RCC 7860 (cell line): ENCODE data around the gene KLHL29.

Source experiments
- DNase-seq: peaks from one replicate; pipeline ENCODE4 v3.0.0-alpha.2; 2015; ENCODE audit warnings: low spot score
- FAIRE-seq: peaks from 2 replicates; lab custom pipeline; 2012; peaks lifted over from hg19 to GRCh38; lab: Jason Lieb, UNC

KLHL29 gene

GRCh38 chr2:23664066-23664788 lies 279.2 kb downstream of the KLHL29 start:
- no peak for DNase-seq
- FAIRE-seq = no peak

GRCh38 chr2:23666241-23666979 lies 281.4 kb downstream of the KLHL29 start:
- no peak for FAIRE-seq

GRCh38 chr2:23666980-23667357 lies 282.0 kb downstream of the KLHL29 start:
- no peak for FAIRE-seq
- no peak for DNase-seq

More at GRCh38 chr2:23666241-23666979, 281.4 kb downstream of the KLHL29 start:
- DNase-seq = no peak

GRCh38 chr2:23668756-23669304 lies 283.9 kb downstream of the KLHL29 start:
- FAIRE-seq = no peak

GRCh38 chr2:23669413-23670244 lies 284.6 kb downstream of the KLHL29 start:
- FAIRE-seq = no peak

More at GRCh38 chr2:23668756-23669304, 283.9 kb downstream of the KLHL29 start:
- no peak for DNase-seq

GRCh38 chr2:23670245-23670592 lies 285.2 kb downstream of the KLHL29 start:
- FAIRE-seq (no peak), DNase-seq (no peak)

More at GRCh38 chr2:23669413-23670244, 284.6 kb downstream of the KLHL29 start:
- no peak for DNase-seq

GRCh38 chr2:23673082-23673481 lies 288.1 kb downstream of the KLHL29 start:
- FAIRE-seq (no peak), DNase-seq (no peak)

- FAIRE-seq = no peak
- no peak for DNase-seq
Measured at GRCh38 chr2:23673830-23674679, 289.1 kb downstream of the KLHL29 start.

GRCh38 chr2:23675506-23675905 lies 290.5 kb downstream of the KLHL29 start:
- no peak for DNase-seq
- no peak for FAIRE-seq

GRCh38 chr2:23677836-23678235 lies 292.9 kb downstream of the KLHL29 start:
- no peak for FAIRE-seq
- no peak for DNase-seq

GRCh38 chr2:23679044-23679443 lies 294.1 kb downstream of the KLHL29 start:
- FAIRE-seq (no peak), DNase-seq (no peak)

- FAIRE-seq (no peak), DNase-seq (no peak)
Measured at GRCh38 chr2:23680951-23681350, 296.0 kb downstream of the KLHL29 start.

- DNase-seq (no peak), FAIRE-seq (no peak)
Measured at GRCh38 chr2:23681356-23682140, 296.6 kb downstream of the KLHL29 start.

GRCh38 chr2:23682481-23682880 lies 297.5 kb downstream of the KLHL29 start:
- DNase-seq (no peak), FAIRE-seq (no peak)

- no peak for FAIRE-seq
Measured at GRCh38 chr2:23683001-23683400, 298.0 kb downstream of the KLHL29 start.

GRCh38 chr2:23684395-23685176 lies 299.6 kb downstream of the KLHL29 start:
- DNase-seq = no peak
- no peak for FAIRE-seq

More at GRCh38 chr2:23683001-23683400, 298.0 kb downstream of the KLHL29 start:
- no peak for DNase-seq

- DNase-seq (no peak), FAIRE-seq (no peak)
Measured at GRCh38 chr2:23685181-23685580, 300.2 kb downstream of the KLHL29 start.

- FAIRE-seq (no peak), DNase-seq (no peak)
Measured at GRCh38 chr2:23685706-23686105, 300.7 kb downstream of the KLHL29 start.
